ENCODE data around the gene RCAN3.

- no peak for TF ChIP-seq CTCF (IDR thresholded peaks at IDR 0.05; ENCODE audit: poor library complexity)
- TF ChIP-seq EZH2 (IDR thresholded peaks at IDR 0.05; ENCODE audit: borderline replicate concordance): no peak
Measured at GRCh38 chr1:24540906-24541710, 38.5 kb downstream of the RCAN3 start.
